Activated naive CD8-positive, alpha-beta T cell treated with anti-CD3 and anti-CD28 coated beads, Interleukin-2, amount 50 U/mL, for 16 hours (primary cell): ENCODE results near the gene MYZAP.

Source experiments
- DNase-seq: peaks from one replicate; pipeline ENCODE4 v3.0.0-alpha.2; 2020; ENCODE audit warnings: low read depth, low spot score

MYZAP gene

GRCh38 chr15:57662091-57662744 lies 70.5 kb downstream of the MYZAP start:
- DNase-seq, result no peak

- DNase-seq, result no peak
Observed at GRCh38 chr15:57662802-57663201, 71.1 kb downstream of the MYZAP start.

- DNase-seq, result no peak
Observed at GRCh38 chr15:57663262-57663661, 71.6 kb downstream of the MYZAP start.

- DNase-seq, result no peak
Observed at GRCh38 chr15:57665194-57665593, 73.5 kb downstream of the MYZAP start.

GRCh38 chr15:57665939-57666338 lies 74.2 kb downstream of the MYZAP start:
- no peak for DNase-seq

GRCh38 chr15:57667171-57667849 lies 75.6 kb downstream of the MYZAP start:
- no peak for DNase-seq

- no peak for DNase-seq
Observed at GRCh38 chr15:57668016-57668415, 76.3 kb downstream of the MYZAP start.

GRCh38 chr15:57671636-57672035 lies 79.9 kb downstream of the MYZAP start:
- DNase-seq, result no peak

GRCh38 chr15:57675481-57676181 lies 83.9 kb downstream of the MYZAP start:
- DNase-seq, result no peak

GRCh38 chr15:57676585-57676984 lies 84.9 kb downstream of the MYZAP start:
- DNase-seq, result no peak

GRCh38 chr15:57677204-57677603 lies 85.5 kb downstream of the MYZAP start:
- no peak for DNase-seq

GRCh38 chr15:57680021-57680420 lies 88.3 kb downstream of the MYZAP start:
- DNase-seq, result no peak

GRCh38 chr15:57681011-57681410 lies 89.3 kb downstream of the MYZAP start:
- DNase-seq, result no peak

- no peak for DNase-seq
Observed at GRCh38 chr15:57683481-57683880, 91.8 kb downstream of the MYZAP start.

- DNase-seq, result no peak
Observed at GRCh38 chr15:57684491-57685151, 92.9 kb downstream of the MYZAP start.

GRCh38 chr15:57685306-57686095 lies 93.8 kb downstream of the MYZAP start:
- DNase-seq, result no peak

GRCh38 chr15:57686657-57687056 lies 95.0 kb downstream of the MYZAP start:
- DNase-seq, result no peak

- no peak for DNase-seq
Observed at GRCh38 chr15:57690341-57690966, 98.8 kb downstream of the MYZAP start.

- no peak for DNase-seq
Observed at GRCh38 chr15:57691082-57691481, 99.4 kb downstream of the MYZAP start.

GRCh38 chr15:57692709-57693108 lies 101.0 kb downstream of the MYZAP start:
- no peak for DNase-seq

- DNase-seq, result no peak
Observed at GRCh38 chr15:57694279-57694678, 102.6 kb downstream of the MYZAP start.
